Body of pancreas (tissue), 4 donors: ENCODE data around the gene C1QL2. TPM values are rescaled to one million over a fixed set of nuclear protein-coding genes. Genes with fewer than 3 reads are reported as not detected.

Experiments used
- ATAC-seq: fragments of 150-250 bp; one replicate; pipeline ENCODE4 v1.9.1; 2016
- DNase-seq, 4 donors: peaks; one replicate each; pipeline ENCODE4 v3.0.0-alpha.2; 2019
- H3K27ac ChIP-seq, 4 donors: fragments of 200-600 bp; sonication (generic); 1 replicate in 3 of 4; 2 replicates in 1 of 4; pipeline versions ENCODE4 v1.5.1 to v1.6.1; 2016 to 2019; ENCODE audit warnings: mild to moderate bottlenecking in 1 of 4, mixed read lengths in 1 of 4, moderate library complexity in 1 of 4
- H3K27me3 ChIP-seq, 2 donors: fragments of 200-600 bp; sonication (generic); one replicate each; pipeline ENCODE4 v1.6.0; 2016; ENCODE audit warnings: mild to moderate bottlenecking in 1 of 2
- H3K36me3 ChIP-seq, 2 donors: fragments of 200-600 bp; sonication (generic); replicated peaks in 1 of 2; 2 replicates each; pipeline ENCODE4 v1.5.1; 2016; ENCODE audit warnings: low read depth in 2 of 2; ENCODE audit not compliant: insufficient read depth in 1 of 2
- H3K4me1 ChIP-seq: fragments of 200-600 bp; sonication (generic); one replicate; pipeline ENCODE4 v1.6.0; 2016
- H3K4me3 ChIP-seq, 2 donors: fragments of 200-600 bp; sonication (generic); 1 replicate in 1 of 2; 2 replicates in 1 of 2; pipeline ENCODE4 v1.5.1; 2016 to 2019
- H3K9me3 ChIP-seq, 3 donors: fragments of 200-600 bp; sonication (generic); 1 replicate in 2 of 3; 2 replicates in 1 of 3; pipeline ENCODE4 v1.5.1; 2016
- CTCF ChIP-seq, 7 experiments: fragments of 450-650 bp in 4 of 7; fragments of 200-600 bp in 3 of 7; sonication (generic) in 3 of 7; IDR thresholded peaks; one replicate each; pipeline ENCODE4 v1.5.1; 2016 to 2019; ENCODE audit warnings: antibody characterized with exemption in 7 of 7
- POLR2A ChIP-seq, 3 donors: fragments of 450-650 bp; IDR thresholded peaks; one replicate each; pipeline ENCODE4 v1.6.1; 2016; ENCODE audit warnings: antibody characterized with exemption in 3 of 3, mild to moderate bottlenecking in 2 of 3
- WGBS, 2 donors: methylation state at CpG; one replicate each; pipeline ENCODE4 v1.1.5; 2017; 5-methylcytosine and 5-hydroxymethylcytosine counted together
- intact Hi-C: fragments of 100-400 bp; cut with DNase I; formaldehyde crosslinking; loops from one replicate; pipeline ENCODE4 v1.15.1; 2023
- total RNA-seq, 2 donors: library from RNA; depleted of rRNA; stranded (reverse); fragments of >200 nt; gene quantifications; one replicate each; pipeline ENCODE4 v1.1.0, GENCODE V29; 2016

C1QL2 gene
- total RNA-seq, 2 donors from 2014 or later, result 1.0 TPM; not detected in 1

DNA sequence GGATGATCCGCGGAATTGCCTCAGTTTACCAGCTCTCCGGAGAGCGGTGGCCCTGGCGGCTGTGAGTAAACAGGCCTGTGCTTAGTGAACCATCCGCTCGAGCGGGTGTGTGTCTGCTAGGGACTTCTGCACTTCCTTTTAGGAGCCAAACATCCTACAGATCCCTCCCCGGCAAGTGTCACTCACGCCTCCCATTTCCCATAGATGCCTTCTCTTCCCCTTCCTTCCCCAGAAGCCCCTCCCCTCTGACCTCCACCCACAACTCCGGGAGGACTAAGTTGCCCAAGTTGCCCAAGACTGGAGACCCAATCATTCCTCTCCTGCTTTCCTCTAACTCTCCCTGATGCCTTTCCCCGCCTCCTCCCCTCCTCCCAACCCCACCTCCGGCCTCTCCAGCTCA is 2.9 kb downstream of the C1QL2 start:
- Histone ChIP-seq H3K4me1 (peaks cover 20% of the 10 kb centered on the region), H3K27ac (no peak overlapping the region), H3K9me3 (no peaks in the 10 kb centered on the region), H3K4me3 (no peak overlapping the region), H3K27me3 (peaks cover 0 to 19% of the 10 kb centered on the region in 2 donors), H3K36me3 (no peaks in the 10 kb centered on the region)
- TF ChIP-seq POLR2A (IDR thresholded peaks at IDR 0.05) (no peak), CTCF (IDR thresholded peaks at IDR 0.05) (no peak)
- ATAC-seq, result no peak
- intact Hi-C loops, result no loop called here
- DNase-seq, result no peak
- 12 to 14% methylated on average over 7 to 13 of the region's 13 CpGs for WGBS, 2 donors

GRCh38 chr2:119154076-119154475 is 4.5 kb downstream of the C1QL2 start:
- WGBS, 2 donors, result 33 to 58% methylated on average over 4 to 9 of the region's 9 CpGs
- Histone ChIP-seq H3K9me3 (no peaks in the 10 kb centered on the region), H3K4me1 (peaks cover 20% of the 10 kb centered on the region), H3K36me3 (no peaks in the 10 kb centered on the region), H3K4me3 (no peak overlapping the region), H3K27me3 (peaks cover 0 to 19% of the 10 kb centered on the region in 2 donors), H3K27ac (no peak overlapping the region)
- no peak for ATAC-seq
- intact Hi-C loops, result no loop called here
- no peak for TF ChIP-seq CTCF (IDR thresholded peaks at IDR 0.05)
- TF ChIP-seq POLR2A (IDR thresholded peaks at IDR 0.05), result no peak
- DNase-seq, result no peak

GRCh38 chr2:119149611-119150010 is 8.9 kb downstream of the C1QL2 start:
- no peaks in the 10 kb centered on the region for H3K9me3 ChIP-seq
- H3K27me3 ChIP-seq, result no peaks in the 10 kb centered on the region
- H3K4me3 ChIP-seq, result no peak overlapping the region
- ATAC-seq (no peak), DNase-seq (no peak)
- 70 to 76% methylated on average over 6 of the region's 6 CpGs for WGBS, 2 donors
- H3K27ac ChIP-seq, result no peak overlapping the region
- TF ChIP-seq CTCF (IDR thresholded peaks at IDR 0.05) (no peak), POLR2A (IDR thresholded peaks at IDR 0.05) (no peak)
- no peaks in the 10 kb centered on the region for H3K36me3 ChIP-seq
- intact Hi-C loops, result no loop called here
- no peaks in the 10 kb centered on the region for H3K4me1 ChIP-seq

DNA sequence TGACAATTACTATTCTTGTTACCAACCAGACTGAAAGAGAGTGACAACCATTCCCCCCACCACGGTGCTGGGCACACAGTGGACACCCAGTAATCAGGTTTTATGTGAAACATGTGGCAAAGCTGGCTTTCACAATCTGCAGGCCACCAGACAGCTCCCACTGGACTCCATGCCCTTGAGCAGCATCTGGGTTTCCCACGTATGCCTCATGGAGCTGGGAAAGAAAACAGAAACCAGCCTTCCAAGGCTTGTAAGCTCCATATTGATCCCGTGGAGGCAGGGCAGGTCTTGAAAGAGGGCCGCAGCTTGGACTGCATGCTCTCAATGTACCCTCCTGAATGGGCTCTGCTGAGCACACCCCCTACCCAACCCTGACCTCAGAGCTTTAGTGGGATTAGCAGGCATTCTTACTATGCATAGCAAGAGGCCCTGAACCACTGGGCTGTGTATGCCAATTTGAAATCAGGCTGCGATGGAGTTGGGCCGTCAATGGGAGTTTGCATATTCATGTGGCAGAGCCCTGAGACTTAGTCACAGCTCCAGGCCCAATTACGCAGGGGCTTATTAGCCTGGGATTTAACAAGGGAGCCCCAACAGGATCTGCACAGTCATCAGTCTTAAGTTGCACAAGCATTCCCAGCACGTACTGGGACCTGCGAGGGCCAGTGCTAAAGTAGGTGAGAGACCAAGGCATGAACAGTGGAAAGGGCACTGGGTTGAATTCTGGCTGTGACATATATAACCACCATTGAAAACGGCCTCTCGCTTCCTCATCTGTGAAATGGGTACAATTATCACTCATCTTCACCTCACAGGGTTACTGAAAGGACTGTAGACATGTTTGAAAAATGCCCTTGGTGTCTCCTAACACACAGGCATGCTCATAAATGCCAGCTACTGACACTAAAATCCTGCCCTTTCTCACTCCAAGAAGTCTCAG is 10.5 kb downstream of the C1QL2 start:
- Histone ChIP-seq H3K9me3 (no peaks in the 10 kb centered on the region), H3K4me1 (peaks cover 3% of the 10 kb centered on the region), H3K27ac (no peak overlapping the region), H3K36me3 (no peaks in the 10 kb centered on the region), H3K4me3 (no peak overlapping the region), H3K27me3 (no peaks in the 10 kb centered on the region)
- WGBS, 2 donors, result 61 to 64% methylated on average over 7 to 11 of the region's 11 CpGs
- DNase-seq (no peak), ATAC-seq (no peak)
- TF ChIP-seq CTCF (IDR thresholded peaks at IDR 0.05) (no peak), POLR2A (IDR thresholded peaks at IDR 0.05) (no peak)
- intact Hi-C loops, result no loop called here
